ENCODE measurements around the gene SLC38A8. TPM values are rescaled to one million over a fixed set of nuclear protein-coding genes. Genes with fewer than 3 reads are reported as not detected.

The SLC38A8 gene
- total and polyA plus RNA-seq, 9 donors, result 0.62 to 0.98 (median 0.66) TPM; not detected in 6

- 63 to 78% (median 68%) methylated on average over 14 of the region's 14 CpGs for WGBS, 3 donors
- Histone ChIP-seq H3K4me3 (no peak overlapping the region), H3K4me1 (ENCODE audit: insufficient read depth) (no peaks in the 10 kb centered on the region), H3K27me3 (no peaks in the 10 kb centered on the region), H3K36me3 (no peaks in the 10 kb centered on the region), H3K9me3 (no peaks in the 10 kb centered on the region), H3K27ac (no peak overlapping the region)
- TF ChIP-seq EP300 (IDR thresholded peaks at IDR 0.05), result no peak
- no peak for TF ChIP-seq CTCF (IDR thresholded peaks at IDR 0.05)
- TF ChIP-seq POLR2A (IDR thresholded peaks at IDR 0.05), result no peak
- intact Hi-C loops (cut with DNase I), result loop anchor here (5.0 to 10.0 kb wide), 3 partner anchors 93 to 103 kb away; partner anchors contain the start of gene TAF1C (in 2 of the 4)
- DNase-seq, result no peak
Measured at GRCh38 chr16:84081446-84081989, 38.9 kb upstream of the SLC38A8 start.

- no peaks in the 10 kb centered on the region for H3K27me3 ChIP-seq
- 78 to 81% (median 79%) methylated on average over 6 of the region's 6 CpGs for WGBS, 3 donors
- no peaks in the 10 kb centered on the region for H3K36me3 ChIP-seq
- H3K4me3 ChIP-seq, result no peak overlapping the region
- no peak overlapping the region for H3K27ac ChIP-seq
- DNase-seq, result no peak
- TF ChIP-seq EP300 (IDR thresholded peaks at IDR 0.05) (no peak), POLR2A (IDR thresholded peaks at IDR 0.05) (no peak), CTCF (IDR thresholded peaks at IDR 0.05) (no peak)
- no peaks in the 10 kb centered on the region for H3K9me3 ChIP-seq
- no peaks in the 10 kb centered on the region for H3K4me1 ChIP-seq (ENCODE audit: insufficient read depth)
- intact Hi-C loops (cut with DNase I), result loop anchor here (5.0 to 10.0 kb wide), 3 partner anchors 94 to 104 kb away; partner anchors contain the start of gene TAF1C (in 2 of the 4)
Measured at GRCh38 chr16:84080813-84081212, 38.2 kb upstream of the SLC38A8 start.

DNA sequence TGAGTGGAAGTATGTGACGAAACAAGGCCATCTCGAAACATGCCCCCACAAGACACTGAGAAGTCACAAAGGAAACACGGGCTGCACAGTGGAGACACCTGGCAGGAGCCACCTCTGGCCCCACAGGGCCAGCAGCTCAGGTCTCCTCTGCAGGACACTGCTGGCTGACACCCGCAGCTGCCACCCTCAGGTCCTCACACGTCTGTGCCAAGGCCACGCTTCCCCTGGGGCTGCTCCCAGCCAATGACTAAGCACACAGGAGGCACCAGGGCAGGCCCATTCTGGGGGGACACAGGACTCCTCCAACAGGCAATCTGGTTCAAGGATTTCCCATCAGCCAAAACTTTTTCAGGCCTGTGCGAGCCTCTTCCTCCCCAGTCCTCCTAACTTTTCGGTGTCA lies 37.8 kb upstream of the SLC38A8 start:
- Histone ChIP-seq H3K27me3 (no peaks in the 10 kb centered on the region), H3K9me3 (no peaks in the 10 kb centered on the region), H3K4me1 (ENCODE audit: insufficient read depth) (no peaks in the 10 kb centered on the region), H3K36me3 (no peaks in the 10 kb centered on the region), H3K27ac (no peak overlapping the region), H3K4me3 (no peak overlapping the region)
- no peak for DNase-seq
- 76 to 79% (median 76%) methylated on average over 8 of the region's 8 CpGs for WGBS, 3 donors
- TF ChIP-seq EP300 (IDR thresholded peaks at IDR 0.05), result no peak
- intact Hi-C loops (cut with DNase I), result loop anchor here (5.0 to 10.0 kb wide), 3 partner anchors 94 to 104 kb away; partner anchors contain the start of gene TAF1C (in 2 of the 4)

GRCh38 chr16:84079664-84080063 lies 37.1 kb upstream of the SLC38A8 start:
- 85 to 89% (median 87%) methylated on average over 6 of the region's 6 CpGs for WGBS, 3 donors
- no peaks in the 10 kb centered on the region for H3K36me3 ChIP-seq
- DNase-seq, result no peak
- no peak overlapping the region for H3K4me3 ChIP-seq
- no peaks in the 10 kb centered on the region for H3K4me1 ChIP-seq (ENCODE audit: insufficient read depth)
- H3K27ac ChIP-seq, result no peak overlapping the region
- TF ChIP-seq CTCF (IDR thresholded peaks at IDR 0.05) (no peak), POLR2A (IDR thresholded peaks at IDR 0.05) (no peak), EP300 (IDR thresholded peaks at IDR 0.05) (no peak)
- intact Hi-C loops (cut with DNase I), result loop anchor here (5.0 to 10.0 kb wide), 3 partner anchors 95 to 105 kb away; partner anchors contain the start of gene TAF1C (in 2 of the 4)
- H3K9me3 ChIP-seq, result no peaks in the 10 kb centered on the region
- H3K27me3 ChIP-seq, result no peaks in the 10 kb centered on the region

- Histone ChIP-seq H3K4me1 (ENCODE audit: insufficient read depth) (no peaks in the 10 kb centered on the region), H3K27ac (no peak overlapping the region), H3K36me3 (no peaks in the 10 kb centered on the region), H3K4me3 (no peak overlapping the region), H3K27me3 (no peaks in the 10 kb centered on the region), H3K9me3 (no peaks in the 10 kb centered on the region)
- DNase-seq, result no peak
- 89 to 91% (median 90%) methylated on average over 11 of the region's 11 CpGs for WGBS, 3 donors
- TF ChIP-seq CTCF (IDR thresholded peaks at IDR 0.05), result no peak
- TF ChIP-seq EP300 (IDR thresholded peaks at IDR 0.05), result no peak
- no peak for TF ChIP-seq POLR2A (IDR thresholded peaks at IDR 0.05)
- intact Hi-C loops (cut with DNase I), result no loop called here
Measured at GRCh38 chr16:84075376-84075775, 32.8 kb upstream of the SLC38A8 start.
